ENCODE data around the gene AMZ2.

The AMZ2 gene

DNA sequence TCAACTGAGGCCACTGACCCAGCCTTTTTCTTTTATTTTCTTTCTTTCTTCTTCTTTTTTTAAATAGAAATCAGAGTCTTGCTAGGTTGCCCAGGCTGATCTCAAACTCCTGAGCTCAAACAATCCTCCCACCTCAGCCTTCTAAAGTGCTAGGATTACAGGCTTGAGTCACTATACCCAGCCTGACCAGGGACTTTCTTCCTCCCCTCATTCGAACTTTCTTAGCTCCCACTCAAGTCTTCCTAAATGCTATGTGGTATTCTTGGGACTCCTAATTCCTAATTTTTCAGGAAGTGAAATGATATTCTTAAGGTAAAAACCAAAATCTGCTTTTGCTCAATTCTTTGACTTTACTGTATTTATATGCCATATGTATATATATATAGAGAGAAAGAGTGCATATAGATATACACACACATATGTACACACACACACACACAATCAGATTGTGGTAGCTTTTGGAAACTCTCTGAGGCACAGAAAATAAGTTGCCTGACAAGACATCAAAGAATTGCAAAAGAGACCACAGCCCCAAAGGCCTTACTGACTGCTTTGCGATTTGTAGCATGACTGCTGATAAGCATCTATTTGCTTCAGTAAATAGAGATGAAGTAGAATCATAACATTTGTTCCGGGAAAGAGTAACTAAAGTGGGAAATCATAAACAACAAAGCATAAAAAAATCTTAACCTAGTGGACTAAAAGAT lies 9.5 kb upstream of the AMZ2 start:
- no peak overlapping the region for H3K4me3 ChIP-seq (ENCODE audit: low read depth, low read length)
- H3K27me3 ChIP-seq (replicated peaks): no peaks in the 10 kb centered on the region
- no peak for DNase-seq
- no peak overlapping the region for H3K27ac ChIP-seq
- in situ Hi-C loops (cut with HindIII; ENCODE audit: low pct_ligation_motif_present, low sequenced_read_pairs): no loop called here
- no peaks in the 10 kb centered on the region for H3K36me3 ChIP-seq (replicated peaks)
- no peak for TF ChIP-seq CTCF (IDR thresholded peaks at IDR 0.05; ENCODE audit: low read depth, low read length, missing control alignments)

GRCh38 chr17:68238871-68239253 lies 9.0 kb upstream of the AMZ2 start:
- H3K27ac ChIP-seq: no peak overlapping the region
- DNase-seq: no peak
- in situ Hi-C loops (cut with HindIII; ENCODE audit: low pct_ligation_motif_present, low sequenced_read_pairs): no loop called here
- no peaks in the 10 kb centered on the region for H3K27me3 ChIP-seq (replicated peaks)
- no peak for TF ChIP-seq CTCF (IDR thresholded peaks at IDR 0.05; ENCODE audit: low read depth, low read length, missing control alignments)
- H3K4me3 ChIP-seq (ENCODE audit: low read depth, low read length): no peak overlapping the region
- no peaks in the 10 kb centered on the region for H3K36me3 ChIP-seq (replicated peaks)

GRCh38 chr17:68239632-68240366 lies 8.0 kb upstream of the AMZ2 start:
- no peak overlapping the region for H3K4me3 ChIP-seq (ENCODE audit: low read depth, low read length)
- in situ Hi-C loops (cut with HindIII; ENCODE audit: low pct_ligation_motif_present, low sequenced_read_pairs): no loop called here
- TF ChIP-seq CTCF (IDR thresholded peaks at IDR 0.05; ENCODE audit: low read depth, low read length, missing control alignments): no peak
- DNase-seq: no peak
- H3K27me3 ChIP-seq (replicated peaks): no peaks in the 10 kb centered on the region
- no peaks in the 10 kb centered on the region for H3K36me3 ChIP-seq (replicated peaks)
- H3K27ac ChIP-seq: no peak overlapping the region

- no peak overlapping the region for H3K4me3 ChIP-seq (ENCODE audit: low read depth, low read length)
- H3K27me3 ChIP-seq (replicated peaks): no peaks in the 10 kb centered on the region
- in situ Hi-C loops (cut with HindIII; ENCODE audit: low pct_ligation_motif_present, low sequenced_read_pairs): no loop called here
- no peaks in the 10 kb centered on the region for H3K36me3 ChIP-seq (replicated peaks)
- DNase-seq: no peak
- no peak overlapping the region for H3K27ac ChIP-seq
- TF ChIP-seq CTCF (IDR thresholded peaks at IDR 0.05; ENCODE audit: low read depth, low read length, missing control alignments): no peak
These were observed 1.4 kb upstream of the AMZ2 start for GRCh38 chr17:68246271-68247028.

DNA sequence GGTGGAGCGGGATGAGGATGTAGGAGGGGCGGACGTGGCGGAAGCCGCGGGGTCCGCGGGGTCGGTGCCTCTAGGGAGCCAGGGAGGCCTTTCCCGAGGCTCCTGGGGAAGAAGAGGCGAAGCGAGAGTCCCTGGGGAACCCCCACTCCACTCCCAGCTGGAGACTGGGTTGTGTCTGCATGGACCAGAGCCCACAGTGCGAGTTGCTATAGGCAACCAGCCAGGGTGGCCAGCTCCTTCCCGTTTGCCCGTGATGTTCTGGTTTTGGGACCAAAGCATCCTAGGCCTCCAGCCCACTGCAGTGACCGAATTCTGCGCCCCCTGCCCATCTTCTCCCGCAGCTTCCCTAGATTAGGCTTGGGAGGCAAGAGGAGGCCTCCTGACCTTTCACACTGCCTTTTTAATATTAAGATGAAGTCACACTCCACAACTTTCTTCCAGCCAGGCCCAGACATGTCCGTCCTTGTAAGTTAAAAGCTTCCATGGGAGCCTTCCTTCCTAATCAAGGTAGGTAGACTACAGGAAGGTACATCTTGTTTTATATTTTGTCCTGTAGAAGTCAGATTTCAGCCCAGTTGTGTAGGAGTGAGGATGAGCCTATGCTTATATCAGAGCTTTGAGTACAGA lies 469 bp downstream of the AMZ2 start:
- peak overlapping the region; percentile 84 for H3K27ac ChIP-seq

More for the DNA sequence above, 469 bp downstream of the AMZ2 start:
- TF ChIP-seq CTCF (IDR thresholded peaks at IDR 0.05; ENCODE audit: low read depth, low read length, missing control alignments): no peak
- in situ Hi-C loops (cut with HindIII; ENCODE audit: low pct_ligation_motif_present, low sequenced_read_pairs): no loop called here
- Histone ChIP-seq H3K4me3 (ENCODE audit: low read depth, low read length) (peak overlapping the region; percentile 84), H3K27me3 (replicated peaks) (no peaks in the 10 kb centered on the region), H3K36me3 (replicated peaks) (no peaks in the 10 kb centered on the region)
- peak; percentile 51 for DNase-seq

All from brain microvascular endothelial cell (primary cell).